ENCODE measurements around the gene GFPT2.

The GFPT2 gene

GRCh38 chr5:180259260-180259611, 93.9 kb downstream of the GFPT2 start:
- TF ChIP-seq REST (IDR thresholded peaks at IDR 0.05; ENCODE audit: low read depth): no peak
- TF ChIP-seq YY1 (IDR thresholded peaks at IDR 0.05; ENCODE audit: low read depth): no peak

GRCh38 chr5:180253036-180253824, 99.9 kb downstream of the GFPT2 start:
- TF ChIP-seq ZBTB7A (IDR thresholded peaks at IDR 0.05; ENCODE audit: low read depth) (no peak), CEBPB (IDR thresholded peaks at IDR 0.05) (no peak), CREB1 (IDR thresholded peaks at IDR 0.05; ENCODE audit: low read depth) (no peak)

- TF ChIP-seq EP300 (IDR thresholded peaks at IDR 0.05; ENCODE audit: borderline replicate concordance) (no peak), REST (IDR thresholded peaks at IDR 0.05; ENCODE audit: low read depth) (no peak), CEBPB (IDR thresholded peaks at IDR 0.05) (no peak), CREB1 (IDR thresholded peaks at IDR 0.05; ENCODE audit: low read depth) (no peak), RAD21 (IDR thresholded peaks at IDR 0.05; ENCODE audit: low read depth) (no peak), EGR1 (IDR thresholded peaks at IDR 0.05) (no peak), NFIC (IDR thresholded peaks at IDR 0.05) (no peak), USF1 (IDR thresholded peaks at IDR 0.05) (no peak), TAF1 (IDR thresholded peaks at IDR 0.05; ENCODE audit: low read depth) (no peak), YY1 (IDR thresholded peaks at IDR 0.05; ENCODE audit: low read depth) (no peak), TEAD4 (IDR thresholded peaks at IDR 0.05) (no peak), TCF12 (IDR thresholded peaks at IDR 0.05; ENCODE audit: low read depth) (no peak)
Measured at GRCh38 chr5:180251887-180252286, 101.2 kb downstream of the GFPT2 start.

GRCh38 chr5:180251141-180251540, 102.0 kb downstream of the GFPT2 start:
- no peak for TF ChIP-seq REST (IDR thresholded peaks at IDR 0.05; ENCODE audit: low read depth)
